ENCODE results near the gene TMEM63B.

GRCh38 chr6:44135875-44136274 lies 8.5 kb downstream of the TMEM63B start:
- TF ChIP-seq OSR1 (CRISPR knock-in tag; IDR thresholded peaks at IDR 0.05): no peak
- TF ChIP-seq PATZ1 (CRISPR knock-in tag; IDR thresholded peaks at IDR 0.05; ENCODE audit: borderline replicate concordance): no peak
- TF ChIP-seq ZNF8 (CRISPR knock-in tag; IDR thresholded peaks at IDR 0.05): no peak

Data from SK-N-SH treated with all-trans-retinoic acid at 6 μM for 48 hours (cell line).